Left lung (tissue), 10 donors: Measurements from ENCODE around the gene C12orf43. TPM values are rescaled to one million over a fixed set of nuclear protein-coding genes. Genes with fewer than 3 reads are reported as not detected.
A peak's percentile ranks its signal among the peaks of the same experiment; 100 is the strongest.

Source experiments
- ATAC-seq: fragments of 200-7000 bp; cut with Tn5 transposase; one replicate; pipeline ENCODE4 v1.9.1; 2020; ENCODE audit warnings: moderate library complexity
- DNase-seq, 4 donors: peaks; one replicate each; pipeline ENCODE4 v3.0.0-alpha.2; 2013 to 2020
- H3K27ac ChIP-seq, 2 donors: fragments of 200-600 bp; sonication (generic) in 1 of 2; one replicate each; pipeline versions ENCODE4 v1.5.0 to v1.8.0; 2020 to 2021
- H3K27me3 ChIP-seq, 2 donors: fragments of 200-600 bp; sonication (generic) in 1 of 2; one replicate each; pipeline versions ENCODE4 v1.5.0 to v1.8.0; 2020 to 2021
- H3K36me3 ChIP-seq, 2 donors: fragments of 200-600 bp; sonication (generic) in 1 of 2; one replicate each; pipeline versions ENCODE4 v1.5.0 to v1.8.0; 2020 to 2021
- H3K4me1 ChIP-seq, 2 donors: fragments of 200-600 bp; one replicate each; pipeline ENCODE4 v1.8.0; 2021
- H3K4me3 ChIP-seq, 2 donors: fragments of 200-600 bp; sonication (generic) in 1 of 2; one replicate each; pipeline versions ENCODE4 v1.5.0 to v1.8.0; 2020 to 2021; ENCODE audit warnings: mild to moderate bottlenecking in 1 of 2
- H3K9me3 ChIP-seq, 2 donors: fragments of 200-600 bp; sonication (generic) in 1 of 2; one replicate each; pipeline versions ENCODE4 v1.5.0 to v1.8.0; 2020 to 2021
- CTCF ChIP-seq, 2 donors: fragments of 200-600 bp; sonication (generic) in 1 of 2; IDR thresholded peaks; one replicate each; pipeline versions ENCODE4 v1.5.0 to v1.8.0; 2021; ENCODE audit warnings: antibody characterized with exemption in 2 of 2
- intact Hi-C, 2 donors: fragments of 100-400 bp; cut with DNase I; formaldehyde crosslinking; loops; one replicate each; pipeline versions ENCODE4 v1.11.2 to v1.14.2; 2022
- polyA plus RNA-seq, 6 donors: library from polyadenylated mRNA; unstranded; fragments of 120-200 nt; gene quantifications; one replicate each; pipeline ENCODE4 v1.2.1, GENCODE V29; 2013; ENCODE audit not compliant: insufficient read length in 6 of 6
- total RNA-seq, 2 donors: library from RNA; stranded (reverse); fragmentation: NEBNext Ultra II Directional; extraction: Animal tissue kit (Norgen Biotek cat#: 25700); gene quantifications; one replicate each; pipeline ENCODE4 v1.2.1, GENCODE V29; 2021
- donor health status: DM: no; HTN: yes; CAD: no.
- donor health status: DM: no; HTN: no; CAD: no.

The C12orf43 gene
- total and polyA plus RNA-seq, 8 donors, result 11.9 to 20.6 (median 16.6) TPM

DNA sequence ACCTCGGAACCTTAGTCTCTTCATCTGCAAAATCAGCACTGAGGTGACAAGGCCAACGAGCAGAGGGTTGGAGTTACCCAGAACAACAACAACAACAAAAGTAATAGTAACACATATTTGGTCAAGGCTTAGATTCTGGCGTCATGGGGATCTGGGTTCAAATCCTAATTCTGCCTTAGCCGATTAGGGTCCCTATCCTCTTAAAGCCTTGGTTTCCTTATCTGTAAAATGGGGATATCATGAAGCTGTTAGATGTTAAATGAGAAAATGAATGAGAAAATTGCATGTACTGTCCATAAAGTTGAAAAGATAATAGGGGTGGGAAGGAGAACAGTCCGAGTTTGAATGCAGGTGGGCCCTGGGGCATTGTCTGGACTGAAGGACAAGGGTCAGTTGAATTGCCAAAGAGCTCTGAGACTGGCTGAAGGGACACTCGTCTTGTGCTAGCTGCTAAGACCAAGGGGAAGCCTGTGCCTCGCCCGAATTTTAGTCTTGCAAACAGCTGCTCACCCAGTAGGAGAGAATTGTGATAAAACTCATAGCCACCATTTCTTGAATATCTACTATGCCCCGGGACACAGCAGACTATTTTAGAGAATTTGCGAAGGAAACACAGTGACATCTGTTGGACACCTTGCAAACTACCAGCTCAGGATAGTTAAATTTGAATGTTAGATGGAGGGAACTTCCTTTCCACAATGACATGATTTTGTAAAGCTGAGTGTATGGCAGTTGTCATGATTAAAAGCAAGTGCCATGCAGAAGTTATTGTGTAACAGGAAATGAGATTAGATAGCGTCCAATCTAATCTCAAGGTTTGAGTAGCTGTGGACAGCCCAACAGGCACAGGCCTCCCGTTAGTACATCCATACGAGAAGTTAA, 44.7 kb downstream of the C12orf43 start:
- intact Hi-C loops, result loop anchor here in 1 of 2 donors (10.0 kb wide), 1 partner anchor 327 kb away; the partner anchor contains the start of gene CABP1
- no peak overlapping the region for H3K27ac ChIP-seq
- DNase-seq (peak in 2 of 4 donors; percentile 47 to 58), ATAC-seq (peak; percentile 87)
- H3K9me3 ChIP-seq, result no peaks in the 10 kb centered on the region
- H3K4me1 ChIP-seq, result peaks cover 0 to 8% of the 10 kb centered on the region in 2 donors
- peak; percentile 60 to 72 for TF ChIP-seq CTCF (IDR thresholded peaks at IDR 0.05)
- no peak overlapping the region for H3K4me3 ChIP-seq
- no peaks in the 10 kb centered on the region for H3K36me3 ChIP-seq
- no peaks in the 10 kb centered on the region for H3K27me3 ChIP-seq

DNA sequence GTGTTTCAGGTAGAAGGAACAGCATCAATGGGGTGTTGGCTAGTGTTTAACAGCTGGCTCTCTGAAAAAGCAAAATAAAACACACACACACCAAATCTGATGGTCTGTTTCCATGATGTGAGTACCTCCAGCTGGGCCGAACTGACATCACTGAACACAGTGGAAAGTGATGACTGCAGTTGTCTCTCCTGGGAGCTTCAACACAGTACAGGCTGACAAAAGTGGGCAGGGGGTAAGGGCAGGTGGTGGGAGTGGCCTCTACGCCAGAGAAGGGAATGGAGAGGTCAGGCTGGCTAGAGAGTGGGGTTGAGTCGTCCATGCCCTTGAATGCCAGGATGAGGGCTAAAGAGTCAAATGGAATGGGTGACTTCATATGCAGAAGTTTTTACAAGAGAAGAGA, 46.0 kb downstream of the C12orf43 start:
- intact Hi-C loops, result loop anchor here in 1 of 2 donors (10.0 kb wide), 1 partner anchor 326 kb away; the partner anchor contains the start of gene CABP1
- DNase-seq (no peak), ATAC-seq (no peak)
- Histone ChIP-seq H3K4me1 (peaks cover 0 to 8% of the 10 kb centered on the region in 2 donors), H3K27ac (no peak overlapping the region), H3K9me3 (no peaks in the 10 kb centered on the region), H3K27me3 (no peaks in the 10 kb centered on the region), H3K36me3 (no peaks in the 10 kb centered on the region), H3K4me3 (no peak overlapping the region)
- no peak for TF ChIP-seq CTCF (IDR thresholded peaks at IDR 0.05)

DNA sequence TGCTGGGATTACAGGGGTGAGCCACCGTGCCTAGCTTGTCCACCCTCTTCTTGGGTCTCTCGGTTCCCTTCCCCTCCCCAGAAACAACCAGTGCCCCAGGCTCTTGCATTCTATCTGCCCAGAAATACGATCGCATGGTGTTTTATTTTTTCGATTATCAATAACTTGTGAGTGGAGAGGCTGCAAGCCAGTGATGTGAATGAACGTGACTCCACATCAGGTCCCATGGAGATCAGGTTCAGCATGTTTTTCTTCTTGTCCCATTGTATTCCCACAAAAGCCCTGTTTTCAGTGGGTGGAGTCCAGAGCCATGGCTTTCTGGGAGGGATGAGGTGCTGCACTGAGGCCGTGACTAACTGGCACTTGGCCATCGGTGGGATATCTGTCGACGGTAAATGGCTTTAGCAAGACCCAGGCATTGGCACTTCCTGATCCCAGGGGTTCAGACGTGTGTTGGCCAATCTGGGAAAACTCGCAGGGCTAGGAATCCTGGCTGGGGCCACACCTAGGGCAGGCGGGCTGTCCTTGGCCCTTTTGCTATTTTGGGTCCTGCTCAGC, 50.7 kb downstream of the C12orf43 start:
- no peak overlapping the region for H3K4me3 ChIP-seq
- DNase-seq (no peak), ATAC-seq (no peak)
- no peaks in the 10 kb centered on the region for H3K27me3 ChIP-seq
- no peaks in the 10 kb centered on the region for H3K9me3 ChIP-seq
- no peaks in the 10 kb centered on the region for H3K36me3 ChIP-seq
- intact Hi-C loops, result no loop called here
- H3K4me1 ChIP-seq, result no peaks in the 10 kb centered on the region
- TF ChIP-seq CTCF (IDR thresholded peaks at IDR 0.05), result no peak
- H3K27ac ChIP-seq, result no peak overlapping the region

DNA sequence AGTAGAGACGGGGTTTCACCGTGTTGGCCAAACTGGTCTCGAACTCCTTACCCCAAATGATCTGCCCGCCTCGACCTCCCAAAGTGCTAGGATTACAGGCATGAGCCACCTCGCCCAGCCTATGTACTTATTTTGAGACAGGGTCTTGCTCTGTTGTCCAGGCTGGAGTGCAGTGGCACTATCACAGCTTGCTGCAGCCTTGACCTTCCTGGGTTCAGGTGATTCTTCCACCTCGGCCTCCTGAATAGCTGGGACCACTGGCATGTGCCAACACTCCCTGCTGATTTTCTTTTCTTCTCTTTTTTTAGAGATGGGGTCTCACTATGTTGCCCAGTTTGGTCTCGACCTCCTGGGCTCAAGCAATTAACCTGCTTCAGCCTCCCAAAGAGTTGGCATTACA, 52.0 kb downstream of the C12orf43 start:
- Histone ChIP-seq H3K9me3 (no peaks in the 10 kb centered on the region), H3K4me3 (no peak overlapping the region), H3K36me3 (no peaks in the 10 kb centered on the region), H3K27ac (no peak overlapping the region), H3K4me1 (no peaks in the 10 kb centered on the region), H3K27me3 (no peaks in the 10 kb centered on the region)
- no peak for TF ChIP-seq CTCF (IDR thresholded peaks at IDR 0.05)
- ATAC-seq, result no peak
- no peak for DNase-seq
- intact Hi-C loops, result no loop called here

GRCh38 chr12:120962532-120963020, 53.7 kb downstream of the C12orf43 start:
- Histone ChIP-seq H3K9me3 (no peaks in the 10 kb centered on the region), H3K4me3 (no peak overlapping the region), H3K27ac (no peak overlapping the region), H3K4me1 (no peaks in the 10 kb centered on the region), H3K27me3 (no peaks in the 10 kb centered on the region), H3K36me3 (no peaks in the 10 kb centered on the region)
- intact Hi-C loops, result no loop called here
- no peak for TF ChIP-seq CTCF (IDR thresholded peaks at IDR 0.05)
- DNase-seq (no peak), ATAC-seq (no peak)
